Nucleus accumbens (tissue), 56 donors: ENCODE results near the gene DNM1L.

Experiments used
- DNase-seq, 56 donors: peaks; one replicate each; lab custom pipeline; 2025; lab: John Stamatoyannopoulos, UW

Gene DNM1L

DNA sequence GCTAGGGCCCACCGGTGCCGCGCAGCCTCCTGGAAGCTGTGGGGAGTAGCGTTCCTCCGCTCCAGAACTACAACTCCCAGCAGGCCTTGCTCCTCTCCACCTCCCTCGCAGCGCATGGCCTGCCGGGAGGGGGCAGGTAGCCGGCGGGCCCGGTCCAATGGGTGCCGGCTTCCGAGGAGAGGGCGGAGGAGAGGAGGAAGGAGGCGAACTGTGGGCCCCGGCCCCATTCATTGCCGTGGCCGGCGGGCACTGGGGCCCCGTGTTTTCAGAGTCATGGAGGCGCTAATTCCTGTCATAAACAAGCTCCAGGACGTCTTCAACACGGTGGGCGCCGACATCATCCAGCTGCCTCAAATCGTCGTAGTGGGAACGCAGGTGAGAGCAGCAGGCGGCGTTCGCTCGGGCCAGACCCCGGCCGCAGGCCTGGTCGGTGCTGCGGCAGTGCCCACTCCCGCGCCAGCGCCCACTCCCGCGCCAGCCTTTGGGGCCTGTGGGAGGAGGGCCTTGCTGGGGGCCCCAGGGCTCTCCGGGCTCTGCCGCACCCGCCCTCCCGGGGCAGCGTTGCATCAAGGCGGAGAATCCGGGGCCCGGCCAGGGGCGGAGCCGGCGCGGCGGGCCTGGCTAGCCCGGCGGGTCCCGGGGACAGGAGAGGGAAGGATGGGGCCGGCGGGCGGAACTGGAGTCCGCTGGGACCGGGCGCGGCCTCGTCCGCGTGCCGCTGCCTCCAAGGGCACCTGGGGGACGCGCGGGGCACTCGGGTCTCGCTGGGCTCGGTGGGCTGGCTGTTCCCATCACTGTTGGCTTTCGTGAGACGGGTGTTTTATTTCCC is at the start of gene DNM1L:
DNM1L (plus strand) TSS at position 211 of the 829 bp plus-strand sequence; CDS start at position 274, 63 bp downstream.
- DNase-seq, result peak; percentile 69 to 97 (median 93)

DNA sequence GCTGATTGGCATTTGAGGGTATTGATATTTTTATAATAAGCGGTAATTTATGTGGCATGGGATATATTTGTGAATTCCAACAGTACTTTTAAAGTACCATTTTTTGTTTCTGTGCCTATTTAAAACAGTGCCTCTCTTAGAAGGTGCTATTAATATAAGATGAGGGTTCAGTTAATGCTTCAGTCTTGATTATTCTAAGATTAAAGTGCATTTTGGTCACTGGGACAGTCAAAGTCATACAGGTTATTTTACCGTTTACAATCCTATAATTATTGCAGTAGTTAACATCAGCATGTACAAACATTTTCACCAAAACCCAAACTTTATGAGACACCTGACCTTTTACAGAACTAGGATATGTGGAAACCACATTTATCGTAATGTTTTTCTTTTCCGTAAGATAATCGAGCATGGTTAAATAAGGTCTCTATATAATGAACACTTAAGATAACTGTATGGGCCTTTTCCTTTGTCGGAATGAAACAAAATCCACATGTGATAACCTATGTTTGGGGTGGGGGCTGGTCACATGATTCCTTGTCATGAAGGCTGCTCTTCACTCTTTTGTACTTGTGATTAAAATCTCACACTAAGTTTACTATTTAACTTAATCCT is 37.7 kb upstream of the DNM1L start:
- no peak for DNase-seq

DNA sequence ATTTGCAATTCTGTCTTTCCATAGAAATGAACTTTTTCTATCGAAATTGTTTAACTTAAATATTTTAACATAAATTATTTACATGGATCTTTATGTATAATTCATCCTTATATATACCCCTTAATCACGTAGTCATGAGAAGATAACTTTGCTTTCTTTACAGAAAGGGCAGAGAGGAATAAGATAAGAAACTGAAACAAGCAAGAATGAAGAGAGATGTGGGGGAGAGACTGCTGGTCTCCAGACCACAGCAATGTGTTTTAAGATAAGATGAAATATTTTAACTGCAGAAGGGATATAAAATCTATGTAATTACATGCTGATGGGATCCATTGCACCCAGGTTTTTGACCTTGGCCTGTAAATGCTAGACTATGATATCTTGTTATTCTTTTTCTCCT is 34.7 kb upstream of the DNM1L start:
- DNase-seq, result no peak

DNA sequence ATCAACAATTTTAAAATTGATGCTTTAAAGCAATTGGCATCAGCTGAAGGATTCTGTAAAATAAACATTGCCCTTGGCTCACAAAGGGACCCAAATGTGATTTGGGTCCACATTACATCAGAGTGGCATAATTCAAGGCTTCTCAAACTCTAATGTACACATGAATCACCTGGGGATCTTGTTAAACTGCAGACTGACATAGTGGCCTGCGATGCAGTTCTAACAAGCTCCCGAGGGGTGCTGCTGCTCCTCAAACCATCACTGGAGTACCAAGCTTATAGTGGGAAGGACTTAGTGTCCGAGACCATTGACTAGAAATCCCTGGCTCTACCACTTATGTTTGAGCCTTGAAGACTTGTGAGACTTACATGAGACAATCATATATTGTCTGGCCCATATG is 31.8 kb upstream of the DNM1L start:
- DNase-seq, result no peak

DNA sequence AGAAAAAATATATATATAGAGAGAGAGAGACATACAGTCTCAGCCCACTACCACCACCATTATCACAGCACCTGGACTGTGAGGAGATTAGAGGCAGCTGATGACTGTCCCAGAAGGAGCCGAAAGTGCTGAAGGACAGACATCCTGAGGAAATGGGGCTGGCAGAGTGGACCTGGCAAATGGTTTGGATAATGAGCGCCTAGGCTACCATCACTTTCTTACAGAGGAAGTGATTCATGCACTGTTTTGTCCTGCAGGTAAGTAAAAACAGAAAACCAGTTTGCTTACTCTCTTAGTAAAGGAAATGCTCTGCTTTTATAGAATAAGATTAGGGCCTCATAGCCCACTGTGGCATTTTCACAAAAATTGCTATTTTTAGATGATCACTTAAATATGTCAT is 28.6 kb upstream of the DNM1L start:
- DNase-seq, result no peak

DNA sequence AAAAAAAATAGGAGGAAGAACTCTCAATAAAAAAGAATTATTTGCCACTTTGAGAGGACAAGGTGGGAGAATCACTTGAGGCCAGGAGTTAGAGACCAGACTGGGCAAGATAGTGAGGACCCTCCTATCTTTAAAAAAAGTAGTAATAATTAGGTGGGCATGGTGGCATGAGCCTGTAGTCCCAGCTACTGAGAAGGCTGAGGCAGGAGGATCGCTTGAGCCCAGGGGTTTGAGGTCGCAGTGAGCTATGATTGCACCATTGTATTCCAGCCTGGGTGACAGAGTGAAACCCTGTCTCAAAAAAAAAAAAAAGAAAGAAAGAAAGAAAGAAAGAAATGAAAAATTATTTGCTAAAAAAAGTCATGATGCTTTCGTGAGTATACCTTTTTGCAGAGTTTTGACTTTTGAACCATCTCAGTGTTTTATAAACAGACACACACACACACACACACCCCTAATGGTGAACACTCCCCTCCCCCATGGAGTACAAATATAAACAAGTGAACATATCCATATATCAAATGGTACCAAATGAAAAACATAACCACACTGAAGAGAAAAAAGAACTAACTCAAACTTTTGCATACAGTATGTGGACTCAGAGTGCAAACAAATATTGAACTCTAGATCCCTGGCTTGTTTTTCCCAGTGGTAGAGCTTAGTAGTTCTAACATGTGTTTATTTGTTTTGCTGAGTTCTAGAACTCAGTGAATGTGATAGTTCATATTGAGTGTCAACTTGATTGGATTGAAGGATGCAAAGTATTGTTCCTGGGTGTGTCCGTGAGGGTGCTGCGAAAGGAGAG is 27.7 kb upstream of the DNM1L start:
- DNase-seq, result no peak

DNA sequence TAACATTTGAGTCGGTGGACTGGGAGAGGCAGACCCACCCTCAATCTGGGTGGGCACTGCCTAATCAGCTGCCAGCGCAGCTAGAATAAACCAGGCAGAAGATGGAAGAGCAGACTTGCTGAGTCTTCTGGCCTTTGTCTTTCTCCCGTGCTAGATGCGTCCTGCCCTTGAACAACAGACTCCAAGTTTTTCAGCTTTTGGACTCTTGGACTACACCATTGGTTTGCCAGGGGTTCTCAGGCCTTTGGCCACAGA is 27.2 kb upstream of the DNM1L start:
- DNase-seq, result no peak

DNA sequence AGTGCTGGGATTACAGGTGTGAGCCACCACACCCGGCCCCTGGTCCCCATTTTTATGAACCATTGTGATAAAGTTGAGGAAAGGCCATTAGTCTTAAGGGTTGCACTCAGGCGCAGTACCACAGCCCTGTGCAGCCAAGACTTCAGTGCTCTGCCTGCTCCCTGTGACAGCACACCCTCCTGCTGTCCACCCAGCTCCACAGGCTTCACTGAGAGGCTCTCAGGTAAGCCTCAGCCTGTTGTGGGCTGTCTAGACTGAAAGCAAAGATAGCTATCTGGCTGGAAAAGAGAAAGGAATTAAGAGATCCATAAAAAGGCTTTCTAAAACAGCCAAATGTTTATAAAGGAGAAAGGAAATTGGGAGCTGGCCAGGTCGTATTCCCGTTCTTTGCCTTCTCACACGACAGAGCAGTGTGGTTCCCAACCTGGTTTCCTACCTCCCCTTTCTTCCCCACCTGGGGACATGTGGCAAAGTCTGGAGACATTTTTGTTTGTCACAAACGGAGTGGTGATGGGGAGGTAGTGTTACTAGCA is 19.1 kb upstream of the DNM1L start:
- DNase-seq, result no peak

DNA sequence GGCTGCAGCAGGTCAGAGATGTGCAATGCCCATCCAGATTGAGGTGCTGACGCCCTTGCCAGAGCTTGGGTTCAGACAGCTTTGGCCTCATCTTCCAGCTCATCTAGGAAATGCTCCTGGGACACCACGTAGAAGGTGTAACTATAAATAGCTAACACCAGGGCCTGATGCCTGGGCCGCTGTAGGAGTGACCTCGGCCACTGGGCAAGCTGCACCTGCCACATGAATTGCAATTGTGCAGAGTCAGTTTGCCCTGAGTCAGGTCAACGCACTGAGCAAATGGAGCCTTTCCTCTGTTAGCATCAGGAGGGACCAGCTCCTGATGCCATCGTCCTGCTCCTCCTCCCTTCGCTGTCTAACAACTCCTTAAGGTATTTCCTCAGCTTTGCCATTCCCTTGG is 17.4 kb upstream of the DNM1L start:
- no peak for DNase-seq

DNA sequence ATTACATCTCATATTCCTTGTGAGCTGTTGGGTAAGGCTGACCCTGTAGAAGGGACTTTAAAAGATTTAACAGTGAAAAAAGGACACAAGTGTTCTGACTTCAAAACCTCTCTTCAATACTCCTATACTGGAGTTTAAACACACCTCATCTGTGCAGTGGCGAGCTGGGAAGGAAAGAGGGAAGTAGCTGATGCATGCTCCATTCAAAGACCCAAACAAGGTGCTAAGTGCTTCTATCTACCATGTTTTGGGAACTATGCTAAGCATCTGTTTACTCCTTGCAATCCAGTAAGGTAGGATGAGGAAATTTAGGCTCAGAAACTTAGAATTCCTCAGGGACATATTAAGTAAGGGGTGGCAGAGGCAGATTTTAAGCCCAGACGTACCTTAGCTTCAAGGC is 16.4 kb upstream of the DNM1L start:
- DNase-seq, result no peak

DNA sequence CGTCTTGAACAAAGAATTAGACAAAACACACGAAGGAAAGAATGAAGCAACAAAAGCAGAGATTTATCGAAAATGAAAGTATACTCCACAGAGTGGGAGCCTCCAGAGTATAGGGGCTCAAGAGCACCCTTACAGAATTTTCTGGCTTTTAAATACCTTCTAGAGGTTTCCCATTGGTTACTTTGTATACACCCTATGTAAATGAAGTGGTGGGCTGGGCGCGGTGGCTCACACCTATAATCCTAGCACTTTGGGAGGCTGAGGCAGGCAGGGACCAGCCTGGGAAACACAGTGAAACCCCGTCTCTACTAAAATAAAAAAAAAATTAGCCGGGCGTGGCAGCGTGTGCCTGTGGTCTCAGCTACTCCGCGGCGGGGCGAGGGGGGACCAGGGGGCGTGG is 13.1 kb upstream of the DNM1L start:
- DNase-seq, result no peak

DNA sequence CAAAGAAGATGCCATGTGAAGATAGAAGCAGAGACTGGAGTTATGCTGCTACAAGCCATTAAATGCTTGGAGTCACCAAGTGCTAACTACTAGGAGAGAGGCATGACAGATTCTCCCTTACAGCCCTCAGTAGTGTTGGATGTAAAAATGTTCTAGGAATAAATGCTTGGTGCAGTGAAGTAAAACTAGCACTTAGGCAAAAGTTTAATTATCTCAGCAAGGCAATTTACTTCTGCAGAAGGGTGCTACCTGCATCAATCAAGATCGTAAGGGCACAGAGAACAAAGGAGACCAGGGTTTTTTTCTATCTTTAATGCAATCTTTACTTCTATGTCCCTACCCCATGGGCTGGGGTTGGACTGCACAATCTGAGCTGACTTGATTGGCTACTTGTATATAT is 9.5 kb upstream of the DNM1L start:
- no peak for DNase-seq

DNA sequence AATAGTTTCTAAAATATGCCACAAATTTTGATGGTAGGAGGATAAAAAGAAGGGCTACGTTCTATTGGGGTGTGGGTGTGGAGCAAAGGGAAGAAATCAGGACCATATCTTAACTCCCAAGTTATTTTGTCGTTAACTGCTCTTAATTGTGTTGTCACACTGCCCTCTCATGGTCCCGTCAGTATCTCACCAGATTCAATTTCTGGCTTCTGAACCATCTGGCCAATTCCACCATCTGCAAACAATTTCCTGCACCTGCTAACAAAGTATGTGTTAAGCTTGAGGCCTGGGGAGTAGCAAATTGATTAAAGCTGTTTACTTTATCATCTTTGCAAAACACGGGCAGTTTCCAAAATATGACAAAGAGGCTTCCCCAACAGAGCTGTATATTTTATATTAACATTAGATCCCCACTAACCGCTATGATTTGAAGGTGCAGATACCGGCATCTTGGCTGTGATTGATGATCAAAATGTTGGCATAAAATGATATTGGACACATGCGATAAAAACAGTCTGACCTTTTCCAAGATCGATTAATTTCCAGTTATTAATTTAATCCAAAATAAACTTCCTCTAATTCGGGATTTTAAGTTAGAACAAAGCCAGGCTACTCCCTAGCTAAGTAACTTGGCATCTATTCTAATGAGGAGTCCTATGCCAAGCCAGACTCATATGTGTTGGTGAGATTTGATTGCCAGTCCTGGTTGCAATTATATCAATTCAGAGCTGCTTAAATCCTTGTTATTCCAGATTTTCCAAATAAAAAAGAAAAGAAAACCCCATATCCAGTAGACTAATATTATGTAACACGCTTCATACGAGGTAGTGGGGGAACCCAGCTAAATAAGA is 6.9 kb upstream of the DNM1L start:
- DNase-seq, result peak in 20 of 56 donors; percentile 0 to 59 (median 12)

DNA sequence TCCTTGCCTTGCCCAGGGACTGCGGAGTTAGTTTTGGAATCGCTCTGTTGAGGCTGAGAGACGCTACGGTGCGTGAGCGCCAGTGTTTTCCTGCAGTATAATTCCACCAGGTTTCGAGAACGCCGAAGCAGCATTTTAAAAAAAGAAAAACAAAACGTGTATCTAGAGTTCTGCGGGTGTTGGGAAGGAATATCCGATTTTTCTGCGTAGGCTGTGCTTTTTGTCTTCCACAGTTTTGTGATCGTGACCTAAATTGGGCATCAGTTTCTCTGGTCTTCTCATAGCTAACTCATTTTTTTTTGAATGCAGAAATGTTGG is 778 bp downstream of the DNM1L start:
- DNase-seq, result no peak

DNA sequence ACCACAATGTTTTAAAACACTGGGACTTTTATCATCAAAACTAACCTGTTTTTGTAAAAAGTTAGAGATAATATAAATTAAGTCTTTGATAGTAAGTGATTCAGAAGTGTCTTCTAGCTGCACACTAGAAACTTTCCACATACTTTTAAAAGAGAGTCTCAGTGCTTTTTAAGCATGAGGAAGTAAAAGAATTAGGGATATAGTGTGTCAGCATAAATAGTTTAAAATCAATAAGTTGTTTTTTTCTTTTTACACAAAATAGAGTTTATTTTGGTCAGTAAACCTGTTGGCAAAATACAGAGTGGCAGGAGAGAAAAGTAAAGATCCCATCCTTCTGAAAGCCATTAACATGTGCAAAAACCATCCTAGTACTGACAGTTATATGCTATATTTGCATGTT is 1.7 kb downstream of the DNM1L start:
- DNase-seq, result no peak

DNA sequence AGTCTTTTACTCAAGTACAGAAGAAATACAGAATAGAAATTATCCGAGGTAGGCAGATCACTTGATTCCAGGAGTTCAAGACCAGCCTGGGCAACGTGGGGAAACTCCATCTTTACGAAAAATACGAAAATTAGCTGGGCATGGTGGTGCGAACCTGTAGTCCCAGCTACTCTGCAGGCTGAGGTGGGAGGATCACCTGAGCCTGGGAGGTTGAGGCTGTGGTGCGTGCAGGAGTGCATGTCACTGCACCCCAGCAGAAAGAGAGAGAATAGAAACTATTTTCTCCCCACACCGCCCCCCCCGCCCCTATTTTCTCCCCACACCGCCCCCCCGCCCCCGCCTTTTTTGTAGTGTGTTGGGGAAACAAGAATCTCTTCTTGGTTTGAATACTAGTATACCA is 2.2 kb downstream of the DNM1L start:
- no peak for DNase-seq

DNA sequence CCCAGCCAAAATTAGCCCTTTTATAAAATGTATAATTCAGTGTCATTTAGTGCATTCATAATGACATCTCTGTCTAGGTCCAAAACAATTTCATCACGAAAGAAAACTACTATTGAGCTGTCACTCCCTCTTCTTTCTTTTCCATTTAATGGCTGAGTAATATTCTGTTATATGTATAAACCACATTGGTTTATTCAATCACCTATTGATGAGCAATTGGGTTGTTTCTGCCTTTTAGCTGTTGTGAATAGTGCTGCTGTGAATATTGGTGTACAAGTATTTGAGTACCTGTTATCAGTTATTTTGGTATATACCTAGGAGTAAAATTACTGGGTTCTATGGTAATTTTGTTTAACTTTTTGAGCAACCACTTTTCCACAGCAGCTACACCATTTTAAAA is 7.2 kb downstream of the DNM1L start:
- no peak for DNase-seq

DNA sequence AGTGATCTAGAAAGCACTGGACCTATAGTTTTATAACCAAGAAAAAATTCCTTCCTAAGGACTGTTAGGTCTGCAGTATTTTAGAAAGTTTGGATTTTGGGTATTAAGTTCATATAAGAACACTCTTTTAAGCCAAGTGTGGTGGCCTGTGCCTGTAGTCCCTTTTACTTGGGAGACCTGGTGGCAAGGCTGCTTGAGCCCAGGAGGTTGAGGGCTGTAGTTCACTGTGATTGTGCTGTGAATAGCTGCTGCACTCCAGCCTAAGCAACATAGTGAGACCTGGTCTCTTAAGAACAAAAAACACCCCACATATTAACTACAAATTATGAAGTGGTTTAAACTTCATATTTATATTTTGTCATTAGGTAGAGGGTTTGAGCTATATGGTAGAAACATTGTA is 9.7 kb downstream of the DNM1L start:
- DNase-seq, result no peak

DNA sequence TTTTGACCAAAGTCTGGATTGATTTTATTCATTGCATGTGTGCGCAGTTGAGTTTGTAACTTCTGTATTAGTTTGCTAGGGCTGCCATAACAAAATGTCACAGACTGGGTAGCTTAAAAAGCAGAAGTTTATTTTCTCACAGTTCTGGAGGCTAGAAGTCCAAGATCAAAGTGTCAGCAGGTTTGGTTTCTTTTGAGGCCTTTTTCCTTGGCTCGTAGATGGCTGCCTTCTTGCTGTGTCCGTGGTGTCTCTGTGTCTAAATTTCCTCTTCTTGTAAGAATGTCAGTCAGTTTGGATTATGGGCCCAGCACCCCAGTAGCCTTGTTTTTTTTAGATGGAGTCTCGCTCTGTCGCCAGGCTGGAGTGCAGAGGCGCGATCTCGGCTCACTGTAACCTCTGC is 11.8 kb downstream of the DNM1L start:
- DNase-seq, result no peak

DNA sequence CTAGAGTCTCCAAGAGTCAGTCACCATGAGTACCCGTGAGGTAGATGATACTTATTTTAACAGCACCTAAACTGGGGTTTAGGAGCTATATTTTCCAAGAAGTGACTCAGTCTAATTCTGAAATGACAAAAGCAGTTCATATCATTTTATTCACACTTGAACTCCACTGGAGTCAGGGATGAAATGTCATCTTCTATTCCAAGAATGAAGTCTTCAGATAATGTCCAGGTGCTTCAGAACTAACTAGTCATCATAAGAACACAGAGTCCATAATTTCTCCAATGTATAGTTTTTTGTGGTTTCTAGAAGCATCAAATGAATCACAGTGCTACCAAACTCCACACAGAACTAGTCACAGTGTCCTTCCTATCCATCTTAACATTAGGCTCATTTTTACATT is 13.3 kb downstream of the DNM1L start:
- no peak for DNase-seq

DNA sequence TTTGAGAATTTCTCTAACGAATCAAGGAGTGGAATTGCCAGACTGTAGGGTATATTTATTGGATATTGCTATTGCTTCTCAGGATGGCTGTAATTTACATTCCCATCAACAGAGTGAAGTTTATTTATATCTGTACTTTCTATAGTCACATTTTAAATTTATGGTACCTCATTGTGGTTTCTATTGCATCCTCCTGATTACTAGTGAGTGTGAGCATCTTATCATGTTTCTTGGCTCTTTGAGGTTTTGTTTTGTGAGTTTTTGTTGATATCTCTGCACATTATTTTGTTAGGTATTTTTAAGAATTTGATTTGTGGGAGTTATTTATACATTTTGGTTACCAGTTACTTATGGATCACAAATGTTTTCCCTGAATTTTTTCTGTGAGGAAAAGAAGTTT is 13.9 kb downstream of the DNM1L start:
- no peak for DNase-seq
